ENCODE measurements around the gene AGPAT3.

Gene AGPAT3

GRCh38 chr21:43906585-43907370 is 41.8 kb downstream of the AGPAT3 start:
- no peak for DNase-seq (ENCODE audit: low read depth in 2 of 2)

- DNase-seq (ENCODE audit: low read depth in 2 of 2), result no peak
Observed at GRCh38 chr21:43907751-43908150, 42.7 kb downstream of the AGPAT3 start.

GRCh38 chr21:43908167-43908566 is 43.1 kb downstream of the AGPAT3 start:
- DNase-seq (ENCODE audit: low read depth in 2 of 2), result no peak

GRCh38 chr21:43909741-43910400 is 44.8 kb downstream of the AGPAT3 start:
- no peak for DNase-seq (ENCODE audit: low read depth in 2 of 2)

- no peak for DNase-seq (ENCODE audit: low read depth in 2 of 2)
Observed at GRCh38 chr21:43910460-43910859, 45.4 kb downstream of the AGPAT3 start.

- DNase-seq (ENCODE audit: low read depth in 2 of 2), result no peak
Observed at GRCh38 chr21:43911015-43911934, 46.3 kb downstream of the AGPAT3 start.

- no peak for DNase-seq (ENCODE audit: low read depth in 2 of 2)
Observed at GRCh38 chr21:43911935-43912487, 47.0 kb downstream of the AGPAT3 start.

GRCh38 chr21:43912500-43912899 is 47.5 kb downstream of the AGPAT3 start:
- DNase-seq (ENCODE audit: low read depth in 2 of 2), result no peak

GRCh38 chr21:43912910-43913309 is 47.9 kb downstream of the AGPAT3 start:
- no peak for DNase-seq (ENCODE audit: low read depth in 2 of 2)

- no peak for DNase-seq (ENCODE audit: low read depth in 2 of 2)
Observed at GRCh38 chr21:43913928-43914327, 48.9 kb downstream of the AGPAT3 start.

- DNase-seq (ENCODE audit: low read depth in 2 of 2), result no peak
Observed at GRCh38 chr21:43916076-43916475, 51.1 kb downstream of the AGPAT3 start.

- DNase-seq (ENCODE audit: low read depth in 2 of 2), result peak; percentile 41 to 43
Observed at GRCh38 chr21:43916691-43917514, 51.9 kb downstream of the AGPAT3 start.

- peak in 1 of 2 donors; percentile 17 for DNase-seq (ENCODE audit: low read depth in 2 of 2)
Observed at GRCh38 chr21:43917515-43918384, 52.7 kb downstream of the AGPAT3 start.

GRCh38 chr21:43918385-43918947 is 53.4 kb downstream of the AGPAT3 start:
- DNase-seq (ENCODE audit: low read depth in 2 of 2), result no peak

- DNase-seq (ENCODE audit: low read depth in 2 of 2), result no peak
Observed at GRCh38 chr21:43919283-43919682, 54.3 kb downstream of the AGPAT3 start.

- no peak for DNase-seq (ENCODE audit: low read depth in 2 of 2)
Observed at GRCh38 chr21:43919871-43920801, 55.1 kb downstream of the AGPAT3 start.

- no peak for DNase-seq (ENCODE audit: low read depth in 2 of 2)
Observed at GRCh38 chr21:43921571-43921978, 56.6 kb downstream of the AGPAT3 start.

Data from stimulated activated CD8-positive, alpha-beta memory T cell treated with anti-CD3 and anti-CD28 coated beads, Interleukin-2, amount 100 ng/mL, for 48 hours (primary cell).